NT2/D1 (cell line): ENCODE measurements around the gene PCSK2.

Source experiments
- DNase-seq: peaks from one replicate; pipeline ENCODE4 v3.0.0-alpha.2; 2011; ENCODE audit warnings: low read depth, low spot score
- H3K27me3 ChIP-seq: 2 replicates; pipeline ENCODE4 v1.6.0; 2011; ENCODE audit warnings: mild to moderate bottlenecking; ENCODE audit not compliant: insufficient read length, insufficient read depth
- H3K36me3 ChIP-seq: 2 replicates; pipeline ENCODE4 v1.6.1; 2011; ENCODE audit warnings: mild to moderate bottlenecking, low read length, mixed read lengths; ENCODE audit not compliant: insufficient read depth, insufficient read length
- H3K4me1 ChIP-seq: 2 replicates; pipeline ENCODE4 v1.5.1; 2011; ENCODE audit not compliant: insufficient read depth, insufficient read length
- H3K4me3 ChIP-seq: 2 replicates; pipeline ENCODE4 v1.5.1; 2011; ENCODE audit warnings: low read depth; ENCODE audit not compliant: insufficient read length
- H3K9ac ChIP-seq: 2 replicates; pipeline ENCODE4 v1.6.0; 2011; ENCODE audit warnings: low read depth; ENCODE audit not compliant: insufficient read length
- H3K9me3 ChIP-seq: 2 replicates; pipeline ENCODE4 v1.5.1; 2011; ENCODE audit warnings: mild to moderate bottlenecking, low read length; ENCODE audit not compliant: insufficient read depth
- SUZ12 ChIP-seq: IDR thresholded peaks from 2 replicates; pipeline ENCODE4 v1.6.1; 2011; ENCODE audit not compliant: insufficient read length, insufficient read depth; ENCODE audit errors: extremely low read depth
- YY1 ChIP-seq: IDR thresholded peaks from 2 replicates; pipeline ENCODE4 v1.6.1; 2011; ENCODE audit not compliant: insufficient read length, insufficient read depth
- ZNF274 ChIP-seq: IDR thresholded peaks from 2 replicates; pipeline ENCODE4 v1.6.1; 2011; ENCODE audit warnings: mild to moderate bottlenecking, low read depth, low read length

Gene PCSK2

DNA sequence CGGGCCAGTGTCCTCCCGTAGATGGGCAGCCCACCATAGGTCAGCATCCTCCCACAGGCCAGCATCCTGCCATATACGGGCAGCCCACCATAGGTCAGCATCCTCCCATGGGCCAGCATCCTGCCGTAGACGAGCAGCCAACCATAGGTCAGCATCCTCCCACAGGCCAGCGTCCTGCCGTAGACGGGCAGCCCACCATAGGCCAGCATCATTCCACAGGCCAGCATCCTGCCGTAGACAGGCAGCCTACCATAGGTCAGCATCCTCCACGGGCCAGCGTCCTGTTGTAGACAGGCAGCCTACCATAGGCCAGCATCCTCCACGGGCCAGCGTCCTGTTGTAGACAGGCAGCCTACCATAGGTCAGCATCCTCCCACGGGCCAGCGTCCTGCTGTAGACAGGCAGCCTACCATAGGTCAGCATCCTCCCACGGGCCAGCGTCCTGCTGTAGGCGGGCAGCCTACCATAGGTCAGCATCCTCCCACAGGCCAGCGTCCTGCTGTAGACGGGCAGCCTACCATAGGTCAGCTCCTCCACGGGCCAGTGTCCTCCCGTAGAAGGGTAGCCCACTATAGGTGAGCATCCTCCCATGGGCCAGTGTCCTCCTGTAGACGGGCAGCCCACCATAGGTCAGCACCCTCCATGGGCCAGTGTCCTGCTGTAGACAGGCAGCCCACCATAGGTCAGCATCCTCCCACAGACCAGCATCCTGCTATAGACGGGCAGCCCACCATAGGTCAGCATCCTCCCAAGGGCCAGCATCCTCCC is 241.4 kb downstream of the PCSK2 start:
- no peak for DNase-seq
- H3K9ac ChIP-seq: no peak overlapping the region
- H3K4me3 ChIP-seq: no peak overlapping the region
- TF ChIP-seq SUZ12 (no peak), ZNF274 (no peak), YY1 (no peak)
- no peaks in the 10 kb centered on the region for H3K9me3 ChIP-seq
- no peaks in the 10 kb centered on the region for H3K36me3 ChIP-seq
- H3K27me3 ChIP-seq: no peaks in the 10 kb centered on the region
- H3K4me1 ChIP-seq: peaks cover 3% of the 10 kb centered on the region

DNA sequence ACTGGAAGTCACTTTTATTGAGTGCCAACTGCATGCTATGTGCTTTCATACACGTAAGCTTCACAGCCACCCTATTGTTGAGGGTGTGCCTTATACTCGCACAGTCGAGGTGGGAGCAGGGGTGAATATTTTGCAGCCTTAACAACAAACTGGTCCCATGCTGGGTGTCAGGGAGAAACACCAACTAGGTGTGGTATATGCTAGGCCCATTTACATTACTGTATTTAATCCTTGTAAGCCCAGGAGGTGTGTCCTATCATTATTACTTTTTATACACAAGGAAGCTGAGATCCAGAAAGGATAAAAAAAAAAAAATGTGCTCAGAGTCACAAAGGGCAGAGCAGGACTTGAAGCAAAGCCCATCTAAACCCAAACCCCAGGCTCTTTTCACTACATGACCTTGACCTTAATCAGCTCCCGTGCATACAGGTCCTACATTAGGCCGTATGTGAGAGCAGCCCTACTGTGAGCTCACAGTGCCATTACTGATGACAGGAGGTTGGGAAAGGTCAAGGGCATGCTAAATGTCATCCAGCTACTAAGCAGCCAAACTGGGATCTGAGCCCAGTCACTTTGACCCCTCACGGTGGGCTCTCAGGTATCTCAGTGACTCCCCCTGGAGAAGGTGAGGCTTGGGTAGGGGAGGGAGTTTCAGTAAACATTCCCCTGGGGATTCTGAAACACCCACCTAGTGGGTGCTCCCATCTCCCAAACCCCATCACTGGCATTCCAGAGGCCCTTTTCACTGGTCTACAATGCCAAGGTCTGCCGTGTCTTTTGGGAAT is 242.6 kb downstream of the PCSK2 start:
- DNase-seq: no peak
- no peaks in the 10 kb centered on the region for H3K9me3 ChIP-seq

DNA sequence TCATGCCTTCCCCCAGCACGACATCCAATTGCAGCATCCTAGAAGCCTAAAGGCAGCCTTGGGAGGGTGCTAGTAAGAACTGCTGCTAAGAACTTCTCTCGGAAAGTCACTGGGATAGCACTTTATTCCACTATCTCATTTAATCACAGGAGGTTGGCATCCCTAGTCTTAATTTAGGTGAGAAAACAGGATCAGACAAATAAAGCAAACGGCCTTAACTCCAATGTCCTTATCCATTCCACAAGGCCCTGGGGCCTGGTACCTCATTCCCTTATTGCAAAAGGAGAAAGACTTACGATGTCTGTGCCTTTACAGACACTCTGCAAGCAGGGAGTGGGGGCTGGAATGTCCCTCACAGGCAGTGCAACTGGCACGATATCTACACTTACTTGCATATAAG is 243.7 kb downstream of the PCSK2 start:
- no peak for TF ChIP-seq YY1
- TF ChIP-seq SUZ12: no peak
- no peak for TF ChIP-seq ZNF274
- Histone ChIP-seq H3K9me3 (no peaks in the 10 kb centered on the region), H3K36me3 (no peaks in the 10 kb centered on the region), H3K4me3 (no peak overlapping the region), H3K27me3 (no peaks in the 10 kb centered on the region), H3K9ac (no peak overlapping the region), H3K4me1 (peaks cover 3% of the 10 kb centered on the region)
- no peak for DNase-seq

More for the DNA sequence above, 242.6 kb downstream of the PCSK2 start:
- Histone ChIP-seq H3K4me1 (peaks cover 3% of the 10 kb centered on the region), H3K36me3 (no peaks in the 10 kb centered on the region), H3K27me3 (no peaks in the 10 kb centered on the region), H3K9ac (no peak overlapping the region), H3K4me3 (no peak overlapping the region)
- TF ChIP-seq ZNF274 (no peak), SUZ12 (no peak), YY1 (no peak)

- Histone ChIP-seq H3K36me3 (no peaks in the 10 kb centered on the region), H3K27me3 (no peaks in the 10 kb centered on the region)
Observed at GRCh38 chr20:17470973-17471372, 244.1 kb downstream of the PCSK2 start.

DNA sequence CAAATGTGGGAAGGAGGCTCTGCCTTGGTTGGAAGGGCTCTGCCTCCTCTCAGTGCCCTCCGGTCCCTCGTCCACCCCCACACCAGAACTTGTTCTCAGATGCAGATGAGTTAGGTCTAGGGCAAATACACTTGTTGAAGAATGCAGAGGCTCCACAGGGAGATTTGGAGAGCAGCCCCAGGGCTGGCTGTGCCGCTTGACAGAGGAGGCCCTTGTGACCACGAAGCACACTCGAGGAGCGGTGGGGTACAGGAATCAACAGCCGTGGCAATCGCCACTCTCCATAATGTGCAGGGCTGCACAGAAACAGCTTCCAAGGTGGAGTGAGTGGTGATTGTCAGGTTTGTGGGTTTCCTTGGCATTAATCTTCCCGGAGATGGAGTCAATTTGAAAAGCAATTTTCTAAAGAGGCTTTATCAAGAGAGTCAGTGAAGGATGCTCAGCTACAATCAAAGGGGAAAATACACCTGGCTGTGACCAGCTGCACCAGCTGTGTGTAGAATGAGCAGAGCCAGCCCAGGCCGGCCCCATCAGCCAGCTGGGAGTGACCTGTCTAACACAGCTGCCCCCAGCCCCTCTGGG is 244.9 kb downstream of the PCSK2 start:
- Histone ChIP-seq H3K27me3 (no peaks in the 10 kb centered on the region), H3K9me3 (no peaks in the 10 kb centered on the region), H3K4me1 (peaks cover 3% of the 10 kb centered on the region), H3K36me3 (no peaks in the 10 kb centered on the region), H3K4me3 (no peak overlapping the region), H3K9ac (no peak overlapping the region)
- no peak for DNase-seq
- no peak for TF ChIP-seq ZNF274
- TF ChIP-seq YY1: no peak
- no peak for TF ChIP-seq SUZ12

More at GRCh38 chr20:17470973-17471372, 244.1 kb downstream of the PCSK2 start:
- DNase-seq: no peak
- Histone ChIP-seq H3K9ac (no peak overlapping the region), H3K4me1 (peaks cover 3% of the 10 kb centered on the region), H3K4me3 (no peak overlapping the region), H3K9me3 (no peaks in the 10 kb centered on the region)
- TF ChIP-seq YY1 (no peak), SUZ12 (no peak), ZNF274 (no peak)

- no peak for TF ChIP-seq ZNF274
- TF ChIP-seq SUZ12: no peak
- no peak for TF ChIP-seq YY1
- no peaks in the 10 kb centered on the region for H3K9me3 ChIP-seq
Observed at GRCh38 chr20:17473659-17474058, 246.8 kb downstream of the PCSK2 start.

DNA sequence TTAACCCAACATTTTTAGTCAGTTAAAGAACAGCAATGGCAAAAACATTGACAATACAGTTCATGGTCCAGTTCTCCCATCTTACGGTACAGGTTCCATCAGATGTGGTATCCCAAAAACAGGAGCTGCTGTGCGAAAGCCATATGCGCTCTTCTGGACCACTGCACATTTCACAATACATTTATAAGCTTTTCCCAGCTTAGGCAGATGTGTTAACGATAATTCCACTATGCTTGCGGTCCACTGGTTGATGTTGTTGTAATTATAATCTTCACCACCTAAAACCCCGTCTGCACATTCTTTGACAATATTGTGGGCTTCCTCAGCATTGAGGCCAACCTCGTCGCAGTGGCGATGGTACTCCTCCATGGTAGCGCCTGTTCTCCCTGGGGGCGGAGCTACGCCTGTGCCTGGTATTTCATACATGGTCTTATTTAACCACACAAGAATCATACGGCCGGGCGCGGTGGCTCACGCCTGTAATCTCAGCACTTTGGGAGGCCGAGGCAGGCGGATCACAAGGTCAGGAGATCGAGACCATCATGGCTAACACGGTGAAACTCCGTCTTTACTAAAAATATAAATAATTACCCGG is 252.3 kb downstream of the PCSK2 start:
- no peaks in the 10 kb centered on the region for H3K9me3 ChIP-seq
- H3K36me3 ChIP-seq: no peaks in the 10 kb centered on the region
- no peak overlapping the region for H3K4me3 ChIP-seq
- no peak overlapping the region for H3K9ac ChIP-seq
- TF ChIP-seq ZNF274 (no peak), SUZ12 (no peak), YY1 (no peak)
- no peaks in the 10 kb centered on the region for H3K27me3 ChIP-seq
- DNase-seq: no peak
- no peaks in the 10 kb centered on the region for H3K4me1 ChIP-seq

More at GRCh38 chr20:17473659-17474058, 246.8 kb downstream of the PCSK2 start:
- Histone ChIP-seq H3K4me3 (no peak overlapping the region), H3K4me1 (peaks cover 3% of the 10 kb centered on the region), H3K36me3 (no peaks in the 10 kb centered on the region), H3K27me3 (no peaks in the 10 kb centered on the region), H3K9ac (no peak overlapping the region)
- DNase-seq: no peak
